HG03460 (cell line): ENCODE measurements around the gene ERVV-1.
"Not testable (repeated sequence)": the region's sequence is repeated elsewhere in the genome, so short reads cannot be mapped to it uniquely, and the experiment has no call there.

Experiments used
- ATAC-seq: cut with Tn5 transposase; IDR thresholded peaks from one replicate; pipeline ENCODE4 v1.9.1; 2021; ENCODE audit not compliant: unreplicated experiment

Gene ERVV-1, protein sequence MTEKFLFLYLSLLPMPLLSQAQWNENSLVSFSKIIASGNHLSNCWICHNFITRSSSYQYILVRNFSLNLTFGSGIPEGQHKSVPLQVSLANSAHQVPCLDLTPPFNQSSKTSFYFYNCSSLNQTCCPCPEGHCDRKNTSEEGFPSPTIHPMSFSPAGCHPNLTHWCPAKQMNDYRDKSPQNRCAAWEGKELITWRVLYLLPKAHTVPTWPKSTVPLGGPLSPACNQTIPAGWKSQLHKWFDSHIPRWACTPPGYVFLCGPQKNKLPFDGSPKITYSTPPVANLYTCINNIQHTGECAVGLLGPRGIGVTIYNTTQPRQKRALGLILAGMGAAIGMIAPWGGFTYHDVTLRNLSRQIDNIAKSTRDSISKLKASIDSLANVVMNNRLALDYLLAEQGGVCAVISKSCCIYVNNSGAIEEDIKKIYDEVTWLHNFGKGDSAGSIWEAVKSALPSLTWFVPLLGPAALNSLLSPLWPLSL

DNA sequence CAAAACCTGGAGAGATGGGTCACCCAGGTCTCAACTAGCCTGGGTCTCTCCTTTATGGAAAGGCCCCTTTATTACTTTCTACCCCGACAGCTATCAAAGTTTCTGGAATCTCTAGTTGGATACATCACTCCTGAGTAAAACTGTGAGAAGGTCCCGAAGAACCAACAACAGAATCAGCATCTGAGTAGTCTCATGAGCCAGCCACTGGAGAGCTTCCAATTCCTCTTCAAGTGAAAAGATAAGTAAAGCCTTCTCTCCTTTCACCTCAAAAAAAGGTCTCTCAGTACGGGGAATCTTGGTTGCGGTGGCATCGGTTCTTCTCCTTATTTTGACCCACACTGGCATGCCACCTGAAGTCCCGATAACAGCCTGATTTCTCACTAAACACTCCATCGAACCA is at the start of gene ERVV-1:
Gene ERVV-1, plus strand, starts transcription at position 301 of the 400 bp plus-strand sequence. CDS start 170 bp downstream, outside the sequence.
- ATAC-seq, result no peak

DNA sequence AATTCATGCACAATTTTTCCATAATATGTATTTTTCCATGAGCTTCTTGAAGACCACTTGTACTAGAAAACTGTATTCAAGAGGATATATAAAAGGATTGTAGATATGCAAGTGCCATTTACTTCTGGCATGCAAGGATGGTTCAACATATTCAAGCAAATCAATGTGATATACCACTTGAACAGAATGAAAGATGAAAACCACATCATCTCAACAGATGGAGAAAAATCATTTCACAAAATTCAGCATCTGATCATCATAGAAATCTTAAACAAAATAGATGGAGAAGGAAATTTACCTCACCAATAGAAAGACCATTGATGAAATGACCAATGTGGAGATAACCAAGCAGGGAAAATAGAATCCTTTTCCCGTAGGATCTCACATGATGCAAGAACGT is 45.9 kb upstream of the ERVV-1 start:
- ATAC-seq, result no peak

DNA sequence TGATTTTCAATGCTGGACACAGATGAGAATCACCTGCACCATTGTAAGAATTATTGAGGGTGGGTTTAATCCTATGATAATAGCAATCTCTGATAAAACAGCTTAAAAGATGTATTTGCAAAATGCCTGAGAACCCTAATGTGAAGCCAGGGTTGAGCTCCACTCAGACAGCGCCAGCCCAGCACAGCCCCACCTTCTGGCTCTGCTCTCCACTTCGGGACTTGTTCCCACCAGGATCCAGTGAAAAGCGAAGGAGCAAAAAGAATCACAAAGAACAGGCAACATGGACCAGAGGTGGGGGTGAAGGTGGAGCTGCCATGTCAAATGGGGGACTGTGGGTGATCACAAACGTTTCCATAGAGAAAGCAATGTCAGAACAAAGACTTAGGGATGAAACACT is 32.4 kb upstream of the ERVV-1 start:
- no peak for ATAC-seq

DNA sequence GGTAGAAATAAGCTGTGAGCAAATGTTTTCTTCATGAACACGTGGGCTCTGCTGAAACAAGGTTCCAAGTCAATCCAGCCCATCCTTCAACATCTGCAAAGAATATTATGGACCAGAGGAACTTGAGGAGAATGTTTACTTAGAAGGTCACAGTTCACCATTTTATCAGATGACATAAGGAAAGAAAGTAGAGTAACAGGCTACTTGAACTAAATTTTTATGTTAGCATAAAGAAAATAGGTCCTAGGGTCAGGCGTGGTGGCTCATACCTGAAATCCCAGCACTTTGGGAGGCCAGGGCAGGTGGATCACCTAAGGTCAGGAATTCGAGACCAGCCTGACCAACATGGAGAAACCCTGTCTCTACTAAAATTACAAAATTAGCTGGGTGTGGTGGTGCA is 30.6 kb upstream of the ERVV-1 start:
- not testable (repeated sequence) for ATAC-seq

DNA sequence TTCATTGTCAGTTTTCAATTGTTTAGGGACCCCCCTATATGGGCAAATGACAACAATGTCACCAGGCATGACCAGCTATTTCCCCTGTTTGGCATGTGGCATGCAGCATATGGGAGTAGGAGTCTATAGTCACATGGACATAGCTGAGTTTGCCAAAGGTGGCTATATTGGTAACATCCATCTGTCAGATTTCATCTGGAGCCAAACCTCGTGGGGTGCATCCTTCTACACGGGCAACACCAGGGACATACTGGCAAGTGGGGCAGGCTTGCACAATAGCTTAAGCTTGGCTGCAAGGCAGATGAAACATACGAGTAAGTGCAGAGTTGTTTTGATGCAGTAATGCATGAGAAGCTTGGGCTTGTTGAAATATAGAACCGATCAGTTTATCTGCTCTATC is 26.5 kb upstream of the ERVV-1 start:
- no peak for ATAC-seq

DNA sequence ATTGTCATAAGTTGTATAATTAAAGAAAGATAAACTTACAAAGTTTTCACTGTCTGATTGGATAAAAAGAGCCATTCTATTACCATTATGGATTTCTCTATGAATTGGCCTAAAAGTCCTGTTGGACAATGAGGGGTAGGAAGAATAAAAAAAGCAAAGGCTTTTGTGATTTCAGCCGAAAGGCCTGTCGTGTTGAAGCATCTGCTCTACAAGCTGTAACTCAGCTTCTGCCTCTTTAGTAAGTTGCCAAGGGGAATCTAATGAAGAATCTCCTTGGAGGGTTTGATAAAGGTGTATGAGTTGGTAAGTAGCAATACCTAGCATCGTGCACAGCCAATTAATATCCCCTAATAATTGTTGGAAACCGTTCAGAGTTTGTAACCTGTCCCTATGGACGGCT is 25.2 kb upstream of the ERVV-1 start:
- ATAC-seq, result no peak

DNA sequence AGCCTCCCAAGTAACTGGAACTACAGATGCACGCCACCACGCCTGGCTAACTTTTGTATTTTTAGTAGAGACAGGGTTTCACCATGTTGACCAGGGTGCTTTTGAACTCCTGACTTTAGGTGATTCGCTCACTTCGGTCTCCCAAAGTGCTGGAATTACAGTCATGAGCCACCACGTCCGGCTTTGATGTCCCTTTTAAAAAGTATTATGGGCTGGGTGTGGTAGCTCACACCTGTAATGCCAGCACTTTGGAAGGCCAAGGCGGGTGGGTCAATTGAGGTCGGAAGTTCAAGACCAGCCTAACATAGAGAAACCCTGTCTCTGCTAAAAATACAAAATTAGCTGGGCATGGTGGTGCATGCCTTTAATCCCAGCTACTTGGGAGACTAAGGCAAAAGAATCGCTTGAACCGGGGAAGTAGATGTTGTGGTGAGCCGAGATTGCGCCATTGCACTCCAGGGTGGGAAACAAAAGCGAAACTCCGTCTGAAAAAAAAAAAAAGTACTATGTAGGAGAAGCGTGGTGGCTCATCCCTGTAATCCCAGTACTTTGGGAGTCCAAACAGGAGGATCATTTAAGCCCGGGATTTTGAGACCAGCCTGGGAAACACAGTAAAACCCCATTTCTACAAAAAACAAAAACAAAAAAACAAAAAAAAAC is 22.8 kb upstream of the ERVV-1 start:
- ATAC-seq, result no peak

DNA sequence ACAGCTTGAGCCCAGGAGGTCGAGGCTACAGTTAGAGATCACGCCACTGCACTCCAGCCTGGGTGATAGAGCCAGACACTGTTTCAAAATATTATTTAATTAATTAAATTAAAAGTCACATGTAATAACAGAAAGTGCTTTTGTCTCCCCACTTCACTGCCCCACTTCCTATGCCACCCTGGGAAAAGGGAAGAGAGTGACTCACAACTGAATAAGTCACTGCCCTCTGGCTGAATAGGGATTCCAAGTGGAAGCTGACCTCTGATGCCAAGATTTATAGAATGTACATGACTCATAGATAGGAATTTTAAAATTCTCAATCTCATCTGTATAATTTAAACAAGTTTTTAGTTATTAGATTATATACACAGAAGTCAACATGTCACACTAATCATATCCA is 22.2 kb upstream of the ERVV-1 start:
- no peak for ATAC-seq

DNA sequence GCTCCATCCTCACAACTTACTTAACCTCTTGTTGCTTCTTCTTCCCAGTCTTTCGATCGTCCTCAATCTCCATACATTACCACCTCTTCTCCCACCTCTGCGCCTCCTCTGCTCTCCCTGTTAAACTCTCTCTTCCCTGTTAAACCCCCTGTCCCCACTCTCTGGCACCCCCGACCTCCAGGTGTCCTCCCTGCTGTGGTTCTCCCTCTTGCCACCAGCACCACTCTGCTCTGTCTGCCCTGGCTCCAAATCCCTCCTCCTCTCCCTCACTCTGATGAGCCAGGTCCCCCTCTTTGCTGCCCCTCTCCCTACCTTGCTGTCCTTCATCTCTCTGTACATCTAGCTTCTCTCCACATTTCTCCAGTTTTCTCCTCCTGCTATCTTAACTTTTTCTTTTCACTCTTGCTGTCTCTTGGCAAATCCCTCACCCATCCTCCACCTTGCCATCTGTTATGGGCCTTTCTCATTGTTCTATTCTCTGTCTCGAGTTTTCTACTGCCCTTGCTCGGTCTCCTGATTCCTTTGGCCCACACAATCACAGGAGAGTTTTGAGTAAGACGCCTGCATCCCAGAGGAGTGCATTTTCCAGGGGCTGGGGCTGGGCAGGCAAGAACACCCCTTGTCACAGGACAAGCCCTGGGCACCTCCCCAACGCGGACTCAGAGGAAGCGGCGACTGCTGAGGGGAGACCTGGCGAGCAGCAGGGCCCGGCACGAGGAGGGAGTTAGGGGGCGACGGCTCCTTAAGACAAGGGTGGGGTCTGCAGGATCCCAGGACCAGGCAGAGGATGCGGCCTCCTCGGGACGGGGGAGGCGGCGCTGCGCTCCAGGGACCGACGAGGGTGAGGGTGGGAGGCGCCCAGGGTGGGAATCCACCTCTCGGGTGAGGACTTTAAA is 21.4 kb upstream of the ERVV-1 start:
- ATAC-seq, result no peak

DNA sequence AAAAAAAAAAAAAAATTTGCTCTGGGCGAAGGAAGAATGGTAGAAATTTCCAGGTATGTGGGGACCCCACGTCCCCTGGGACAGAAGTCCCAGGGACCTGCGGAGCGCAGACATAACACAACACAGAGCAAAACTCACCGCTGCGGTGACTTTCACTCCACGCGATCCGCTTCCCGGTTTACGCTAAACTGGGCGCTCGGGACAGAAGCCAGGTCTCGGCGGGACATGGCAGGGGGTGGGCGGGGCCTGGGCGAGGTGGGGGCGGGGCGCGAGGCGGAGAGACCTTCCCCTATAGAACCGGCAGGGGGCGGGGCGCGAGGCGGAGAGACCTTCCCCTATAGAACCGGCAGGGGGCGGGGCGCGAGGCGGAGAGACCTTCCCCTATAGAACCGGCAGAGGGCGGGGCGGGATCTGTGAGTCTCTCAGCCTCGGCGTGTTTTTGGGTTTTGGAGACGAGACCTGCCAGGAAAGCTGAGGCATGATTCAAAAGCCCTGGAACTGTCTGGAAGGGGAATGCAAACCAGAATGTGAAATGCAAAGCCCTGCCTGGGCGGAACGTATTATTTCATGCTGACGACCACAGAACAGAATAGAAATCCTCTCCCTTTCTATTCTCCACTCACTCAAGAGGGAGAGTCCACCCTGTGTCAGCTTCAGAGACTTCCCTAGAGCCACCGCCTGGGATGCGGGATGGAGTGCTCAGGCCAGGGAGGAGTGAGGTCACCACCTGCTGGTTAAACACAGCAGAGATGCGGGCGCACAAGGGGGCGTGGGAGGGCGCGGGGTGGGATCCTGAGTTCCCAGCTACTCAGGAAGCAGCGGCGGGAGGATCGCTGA is 20.2 kb upstream of the ERVV-1 start:
- ATAC-seq, result no peak

DNA sequence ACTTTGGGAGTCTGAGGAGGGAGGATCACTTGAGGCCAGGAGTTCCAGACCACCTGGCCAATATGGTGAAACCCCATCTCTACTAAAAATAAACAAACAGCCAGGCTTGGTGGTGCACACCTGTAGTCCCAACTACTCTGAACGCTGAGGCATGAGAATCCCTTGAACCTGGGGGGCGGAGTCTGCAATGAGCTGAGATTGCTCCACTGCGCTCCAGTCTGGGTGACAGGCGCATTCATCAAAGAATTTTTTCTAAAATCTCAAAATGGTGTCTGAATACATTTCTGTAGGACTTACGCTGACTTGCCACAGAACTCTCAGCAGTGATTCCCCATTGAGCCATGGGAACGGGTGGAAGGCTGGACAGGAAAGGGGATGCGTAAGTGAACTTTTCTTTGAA is 18.0 kb upstream of the ERVV-1 start:
- ATAC-seq, result no peak

DNA sequence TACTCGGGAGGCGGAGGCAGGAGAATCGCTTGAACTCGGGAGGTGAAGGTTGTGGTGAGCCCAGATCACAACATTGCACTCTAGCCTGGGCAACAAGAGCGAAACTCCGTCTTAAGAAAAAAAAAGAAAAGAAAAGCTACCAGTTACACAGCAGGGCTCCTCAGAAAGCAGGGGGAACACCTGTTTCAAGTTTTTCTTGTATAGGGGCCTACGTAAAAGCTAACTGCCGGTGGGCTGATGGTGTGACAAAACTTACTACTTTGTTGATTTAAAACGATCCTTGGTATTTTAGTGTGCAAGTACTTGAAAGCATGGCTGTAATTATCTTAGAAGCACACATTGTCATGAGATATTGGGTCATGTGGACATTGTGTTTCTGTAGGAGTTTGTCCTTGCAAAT is 15.7 kb upstream of the ERVV-1 start:
- ATAC-seq, result no peak

DNA sequence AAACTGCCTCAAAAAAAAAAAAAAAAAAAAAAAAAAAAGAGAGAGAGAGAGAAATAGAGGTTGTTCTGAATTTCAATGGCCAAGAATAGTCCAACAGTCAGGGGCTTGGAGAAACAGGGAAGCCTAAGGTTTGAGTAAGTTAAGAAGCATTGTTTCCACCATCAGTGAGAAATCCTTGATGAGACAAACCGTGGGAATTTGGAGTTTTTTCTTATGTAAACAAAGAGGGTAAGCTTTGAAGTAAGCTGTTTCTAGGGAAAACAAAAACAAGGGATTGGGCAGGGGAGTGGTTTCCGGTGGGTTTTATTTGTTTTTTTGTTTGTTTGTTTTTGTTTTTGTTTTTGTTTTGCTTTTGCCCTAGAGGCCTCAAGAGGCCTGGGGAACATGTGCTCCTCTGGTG is 11.2 kb upstream of the ERVV-1 start:
- no peak for ATAC-seq

DNA sequence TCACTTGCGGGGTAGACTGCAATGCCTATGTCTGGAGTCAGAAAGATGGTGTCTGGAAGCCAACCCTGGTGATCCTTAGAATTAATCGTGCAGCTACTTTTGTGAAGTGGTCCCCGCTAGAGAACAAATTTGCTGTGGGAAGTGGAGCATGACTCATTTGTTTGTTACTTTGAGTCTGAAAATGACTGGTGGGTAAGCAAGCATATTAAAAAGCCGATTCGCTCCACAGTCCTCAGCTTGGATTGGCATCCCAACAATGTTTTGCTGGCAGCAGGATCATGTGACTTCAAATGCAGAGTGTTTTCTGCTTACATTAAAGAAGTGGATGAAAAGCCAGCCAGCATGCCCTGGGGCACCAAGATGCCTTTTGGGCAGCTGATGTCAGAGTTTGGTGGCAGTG is 9.5 kb upstream of the ERVV-1 start:
- no peak for ATAC-seq

DNA sequence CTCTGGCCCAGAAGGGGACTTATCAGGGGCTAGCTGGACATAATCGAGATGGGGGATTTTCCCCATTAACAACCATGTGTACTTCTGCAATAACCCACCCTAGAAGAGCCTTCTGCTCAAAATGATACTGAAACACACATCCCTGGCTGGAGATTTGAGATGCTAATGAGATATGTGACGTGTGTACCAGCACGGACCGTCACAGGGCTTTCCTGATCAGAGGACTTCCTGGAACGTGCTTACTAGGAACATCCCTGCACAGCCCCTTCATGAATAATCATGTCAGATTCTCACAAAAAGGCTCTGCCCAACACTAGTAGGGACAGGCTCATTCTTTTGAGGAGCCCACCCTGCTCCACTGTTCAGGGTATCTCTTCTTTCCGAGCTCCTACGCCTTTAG is 6.5 kb upstream of the ERVV-1 start:
- no peak for ATAC-seq

DNA sequence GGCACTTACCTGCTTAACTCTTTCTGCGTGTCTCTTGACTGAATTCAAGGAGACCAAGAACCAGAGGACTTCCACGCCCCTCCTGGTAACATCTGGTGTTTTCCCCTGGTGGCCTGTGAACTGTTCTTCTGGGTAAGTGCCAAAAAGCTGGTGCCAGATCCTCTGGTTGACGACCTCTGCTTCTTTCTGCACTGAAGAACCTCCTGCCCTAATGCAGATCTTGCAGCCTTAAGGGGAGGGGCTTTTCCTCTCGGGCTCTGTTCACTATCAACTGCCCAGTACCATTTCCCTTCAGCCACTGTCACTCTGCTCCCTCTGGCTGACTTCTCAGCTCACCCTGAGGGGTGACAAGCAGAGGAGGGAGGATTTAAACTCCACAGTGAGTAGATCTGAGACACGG is 6.1 kb upstream of the ERVV-1 start:
- no peak for ATAC-seq

DNA sequence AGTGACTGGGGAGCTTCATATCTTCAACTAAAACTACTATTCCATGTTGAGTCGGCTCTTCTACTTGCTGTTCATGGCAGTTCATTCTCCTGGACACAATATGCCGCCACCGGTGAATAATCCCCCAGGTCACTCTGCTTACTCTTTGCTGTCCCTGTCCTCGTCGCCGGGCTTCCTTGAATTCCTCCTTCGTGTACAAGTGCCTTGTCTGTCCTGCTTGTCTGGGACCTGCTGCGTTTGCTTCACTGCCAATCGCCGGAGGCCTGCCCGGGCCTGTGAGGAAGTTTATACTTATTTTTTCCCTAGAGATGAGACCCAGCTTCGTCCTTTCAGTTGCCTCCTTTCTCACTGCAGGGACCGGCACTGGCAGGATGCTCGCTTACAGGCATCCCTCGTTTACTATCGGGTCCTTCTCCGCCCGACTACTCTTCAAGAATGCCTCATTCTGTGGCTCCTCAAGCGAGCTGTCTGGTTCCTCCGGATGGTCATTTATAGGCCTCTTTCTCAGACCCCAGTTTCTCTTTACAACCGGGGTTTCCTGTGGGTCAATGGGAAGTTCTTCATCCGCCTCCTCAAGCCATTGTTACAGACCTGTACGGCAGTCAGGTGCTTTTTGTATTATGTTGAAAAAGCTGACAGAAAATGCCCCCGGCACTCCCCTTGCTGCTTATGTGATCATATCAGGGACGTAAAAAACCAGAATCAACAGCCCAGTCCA is 5.5 kb upstream of the ERVV-1 start:
- no peak for ATAC-seq

DNA sequence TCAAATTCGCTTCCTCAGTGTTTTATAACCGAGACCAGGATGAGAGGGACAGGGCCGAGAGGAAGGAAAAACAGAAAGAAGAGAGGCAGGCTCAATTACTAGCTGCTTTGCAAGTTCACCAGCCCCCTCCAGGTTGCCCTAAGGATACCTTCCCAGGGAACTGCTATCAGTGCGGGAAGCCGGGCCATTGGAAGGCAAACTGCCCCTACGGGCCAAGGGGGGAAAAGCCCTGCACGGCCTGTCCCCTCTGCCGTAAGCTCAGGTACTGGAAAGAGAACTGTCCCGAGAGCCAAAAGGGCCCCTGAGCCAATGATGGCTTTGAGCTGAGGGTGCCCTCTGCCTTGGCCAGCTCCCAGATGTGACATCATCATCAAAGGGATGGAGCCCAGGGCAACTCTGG is 3.2 kb upstream of the ERVV-1 start:
- no peak for ATAC-seq

DNA sequence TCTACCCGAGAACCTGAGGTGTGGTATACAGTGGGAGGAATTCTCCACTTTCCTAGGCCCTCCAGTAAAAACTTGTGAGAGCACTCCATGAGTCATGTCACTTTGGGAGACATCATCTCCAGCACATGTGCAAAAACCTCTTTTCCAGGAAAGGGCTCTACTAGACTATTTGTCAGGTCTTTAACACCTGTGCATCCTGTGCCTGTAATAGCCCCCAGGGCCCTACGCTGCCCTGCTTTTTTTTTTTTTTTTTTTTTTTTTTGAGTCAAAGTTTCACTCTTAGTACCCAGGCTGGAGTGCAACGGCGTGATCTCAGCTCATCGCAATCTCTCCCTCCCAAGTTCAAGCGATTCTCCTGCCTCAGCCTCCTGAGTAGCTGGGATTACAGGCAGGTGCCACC is 1.7 kb upstream of the ERVV-1 start:
- ATAC-seq, result no peak

DNA sequence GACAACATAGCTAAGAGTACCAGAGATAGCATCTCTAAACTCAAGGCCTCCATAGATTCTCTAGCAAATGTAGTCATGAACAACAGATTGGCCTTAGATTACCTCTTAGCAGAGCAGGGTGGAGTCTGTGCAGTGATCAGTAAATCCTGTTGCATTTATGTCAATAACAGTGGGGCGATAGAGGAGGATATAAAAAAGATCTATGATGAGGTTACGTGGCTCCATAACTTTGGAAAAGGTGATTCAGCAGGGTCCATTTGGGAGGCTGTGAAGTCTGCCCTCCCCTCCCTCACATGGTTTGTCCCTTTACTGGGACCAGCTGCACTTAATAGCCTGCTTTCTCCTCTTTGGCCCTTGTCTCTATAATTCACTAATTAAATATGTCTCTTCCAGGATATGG is 1.4 kb downstream of the ERVV-1 start:
- ATAC-seq, result no peak
